ENCODE data around the gene NIP7.
A peak's percentile ranks its signal among the peaks of the same experiment; 100 is the strongest.
"Not testable (repeated sequence)": the region's sequence is repeated elsewhere in the genome, so short reads cannot be mapped to it uniquely, and the experiment has no call there.

NIP7 gene

GRCh38 chr16:69348222-69348621 lies 8.7 kb downstream of the NIP7 start:
- TF ChIP-seq ZFX (IDR thresholded peaks at IDR 0.05) = no peak
- TF ChIP-seq, protein P1, sequence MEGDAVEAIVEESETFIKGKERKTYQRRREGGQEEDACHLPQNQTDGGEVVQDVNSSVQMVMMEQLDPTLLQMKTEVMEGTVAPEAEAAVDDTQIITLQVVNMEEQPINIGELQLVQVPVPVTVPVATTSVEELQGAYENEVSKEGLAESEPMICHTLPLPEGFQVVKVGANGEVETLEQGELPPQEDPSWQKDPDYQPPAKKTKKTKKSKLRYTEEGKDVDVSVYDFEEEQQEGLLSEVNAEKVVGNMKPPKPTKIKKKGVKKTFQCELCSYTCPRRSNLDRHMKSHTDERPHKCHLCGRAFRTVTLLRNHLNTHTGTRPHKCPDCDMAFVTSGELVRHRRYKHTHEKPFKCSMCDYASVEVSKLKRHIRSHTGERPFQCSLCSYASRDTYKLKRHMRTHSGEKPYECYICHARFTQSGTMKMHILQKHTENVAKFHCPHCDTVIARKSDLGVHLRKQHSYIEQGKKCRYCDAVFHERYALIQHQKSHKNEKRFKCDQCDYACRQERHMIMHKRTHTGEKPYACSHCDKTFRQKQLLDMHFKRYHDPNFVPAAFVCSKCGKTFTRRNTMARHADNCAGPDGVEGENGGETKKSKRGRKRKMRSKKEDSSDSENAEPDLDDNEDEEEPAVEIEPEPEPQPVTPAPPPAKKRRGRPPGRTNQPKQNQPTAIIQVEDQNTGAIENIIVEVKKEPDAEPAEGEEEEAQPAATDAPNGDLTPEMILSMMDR (conservative IDR thresholded peaks at IDR 0.05) = no peak
- H3K27ac ChIP-seq = no peak overlapping the region

- H3K27ac ChIP-seq = peak overlapping the region; percentile 53; the same call in 1 of the 2 replicates
- no peak for TF ChIP-seq ZFX (IDR thresholded peaks at IDR 0.05)
- TF ChIP-seq, protein P1 (conservative IDR thresholded peaks at IDR 0.05) = no peak
These were observed 10.0 kb downstream of the NIP7 start for GRCh38 chr16:69349536-69349935.

DNA sequence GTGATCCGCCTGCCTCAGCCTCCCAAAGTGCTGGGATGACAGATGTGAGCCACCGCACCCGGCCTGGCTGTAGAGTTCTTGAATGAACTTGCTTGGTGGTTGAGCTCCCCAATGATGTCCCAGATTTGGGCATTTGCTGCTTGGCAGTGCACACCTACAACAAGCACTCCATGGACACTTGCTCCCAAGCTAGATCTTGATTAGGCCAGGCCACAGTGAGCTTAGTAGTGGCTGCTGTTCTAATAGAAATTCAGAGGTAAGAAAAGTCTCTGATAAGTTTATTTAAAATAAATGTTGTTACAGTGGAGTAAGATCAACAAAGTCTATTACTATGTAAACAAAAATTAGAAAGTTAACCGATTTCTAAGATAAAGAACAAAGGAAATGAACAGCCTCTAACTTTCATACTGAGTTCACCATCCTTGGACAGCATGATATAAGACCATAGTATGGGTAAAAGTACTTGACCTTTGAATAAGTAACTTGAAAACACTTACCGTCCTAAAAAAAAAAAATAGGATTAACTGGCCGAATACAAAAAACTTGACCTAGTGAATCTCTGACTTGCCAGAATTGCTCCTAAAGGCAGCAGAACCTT lies 11.1 kb downstream of the NIP7 start:
- TF ChIP-seq, protein P1 (conservative IDR thresholded peaks at IDR 0.05) = no peak
- TF ChIP-seq ZFX (IDR thresholded peaks at IDR 0.05) = no peak
- H3K27ac ChIP-seq = peak overlapping the region; percentile 53

- H3K27ac ChIP-seq = peak within 1 kb of the TSS; percentile 53
- TF ChIP-seq, protein P1 (conservative IDR thresholded peaks at IDR 0.05) = no peak
- no peak for TF ChIP-seq ZFX (IDR thresholded peaks at IDR 0.05)
These were observed 11.9 kb downstream of the NIP7 start, which contains the start of gene TMED6 for GRCh38 chr16:69351309-69352027. Gene TMED6 (minus strand): TSS chr16:69351786. CDS start chr16:69351753, 33 bp downstream.

GRCh38 chr16:69360070-69360469 lies 20.5 kb downstream of the NIP7 start:
- not testable (repeated sequence) for H3K27ac ChIP-seq

- no peak for TF ChIP-seq ZFX (IDR thresholded peaks at IDR 0.05)
- TF ChIP-seq, protein P1 (conservative IDR thresholded peaks at IDR 0.05) = no peak
- no peak overlapping the region for H3K27ac ChIP-seq
These were observed 23.7 kb downstream of the NIP7 start for GRCh38 chr16:69363281-69363717.

DNA sequence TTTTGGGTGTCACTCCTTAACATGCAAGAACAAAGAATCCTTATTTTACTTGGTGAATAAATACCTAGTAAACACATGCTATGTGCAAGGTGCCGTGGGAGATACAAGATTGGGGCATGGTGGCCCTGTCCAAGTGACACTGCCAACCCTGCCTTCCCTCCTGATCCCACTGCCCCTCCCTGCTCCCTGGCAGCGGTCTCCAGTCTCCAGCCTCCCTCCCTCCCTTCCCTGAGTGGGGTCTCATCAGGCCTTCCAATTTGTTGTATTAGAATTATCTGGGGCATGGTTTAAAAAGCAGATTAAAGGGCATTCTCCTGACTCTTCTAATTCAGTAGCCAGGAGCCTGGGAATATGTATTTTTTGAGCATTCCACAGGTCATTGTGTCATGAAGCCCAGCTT lies 24.5 kb downstream of the NIP7 start:
- TF ChIP-seq ZFX (IDR thresholded peaks at IDR 0.05) = no peak
- TF ChIP-seq, protein P1 (conservative IDR thresholded peaks at IDR 0.05) = no peak
- H3K27ac ChIP-seq = no peak overlapping the region
